Measurements from ENCODE around the gene MYZAP.

DNA sequence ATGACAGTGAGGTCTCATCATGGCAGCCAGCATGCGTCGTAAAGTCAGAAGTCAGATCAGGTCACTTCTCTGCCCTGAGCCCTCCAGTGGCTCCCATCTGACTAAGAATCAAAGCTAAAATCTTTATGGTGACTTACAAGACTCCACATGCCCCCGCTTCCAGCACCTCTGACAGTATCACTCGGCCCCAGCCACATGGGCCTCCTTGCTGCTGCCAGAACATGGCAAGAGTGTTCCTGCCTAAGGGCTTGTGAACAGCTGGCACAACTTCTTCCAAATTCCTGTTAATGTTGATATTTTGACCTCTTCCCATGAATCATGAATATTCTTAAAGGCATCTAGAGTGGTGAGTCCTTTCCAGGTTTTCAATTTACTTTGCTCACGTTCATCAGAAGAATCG lies 135.3 kb downstream of the MYZAP start:
- TF ChIP-seq SP1 (CRISPR knock-in tag; conservative IDR thresholded peaks at IDR 0.05) (no peak), ETV6 (CRISPR knock-in tag; IDR thresholded peaks at IDR 0.05) (no peak), NR2C2 (CRISPR knock-in tag; IDR thresholded peaks at IDR 0.05) (no peak)
- TF ChIP-seq, protein P1, sequence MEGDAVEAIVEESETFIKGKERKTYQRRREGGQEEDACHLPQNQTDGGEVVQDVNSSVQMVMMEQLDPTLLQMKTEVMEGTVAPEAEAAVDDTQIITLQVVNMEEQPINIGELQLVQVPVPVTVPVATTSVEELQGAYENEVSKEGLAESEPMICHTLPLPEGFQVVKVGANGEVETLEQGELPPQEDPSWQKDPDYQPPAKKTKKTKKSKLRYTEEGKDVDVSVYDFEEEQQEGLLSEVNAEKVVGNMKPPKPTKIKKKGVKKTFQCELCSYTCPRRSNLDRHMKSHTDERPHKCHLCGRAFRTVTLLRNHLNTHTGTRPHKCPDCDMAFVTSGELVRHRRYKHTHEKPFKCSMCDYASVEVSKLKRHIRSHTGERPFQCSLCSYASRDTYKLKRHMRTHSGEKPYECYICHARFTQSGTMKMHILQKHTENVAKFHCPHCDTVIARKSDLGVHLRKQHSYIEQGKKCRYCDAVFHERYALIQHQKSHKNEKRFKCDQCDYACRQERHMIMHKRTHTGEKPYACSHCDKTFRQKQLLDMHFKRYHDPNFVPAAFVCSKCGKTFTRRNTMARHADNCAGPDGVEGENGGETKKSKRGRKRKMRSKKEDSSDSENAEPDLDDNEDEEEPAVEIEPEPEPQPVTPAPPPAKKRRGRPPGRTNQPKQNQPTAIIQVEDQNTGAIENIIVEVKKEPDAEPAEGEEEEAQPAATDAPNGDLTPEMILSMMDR (IDR thresholded peaks at IDR 0.05) = no peak
